K562 (cell line): ENCODE results near the gene XPA. TPM values are rescaled to one million over a fixed set of nuclear protein-coding genes. Genes with fewer than 3 reads are reported as not detected.

Source experiments
- ARID4B ChIP-seq: sonication (generic); formaldehyde crosslinking; IDR thresholded peaks from 2 replicates; pipeline ENCODE4 v1.8.0; 2022; ENCODE audit warnings: mild to moderate bottlenecking, missing genetic modification reagents
- CXXC5 ChIP-seq: fragments of 250-450 bp; sonication (Bioruptor Pico); IDR thresholded peaks from 2 replicates; pipeline ENCODE4 v1.8.0; 2022; ENCODE audit warnings: inconsistent platforms, mild to moderate bottlenecking, moderate library complexity
- ETV6 ChIP-seq, 3 experiments: fragments of 150-350 bp in 1 of 3; sonication (generic) in 1 of 3; formaldehyde crosslinking in 1 of 3; IDR thresholded peaks; 2 replicates each; pipeline versions ENCODE4 v1.6.1 to v1.8.0; 2014 to 2022; ENCODE audit warnings: borderline replicate concordance in 2 of 3, low read depth in 2 of 3, antibody characterized with exemption in 1 of 3, low read length in 1 of 3, mild to moderate bottlenecking in 1 of 3, missing genetic modification reagents in 1 of 3
- GTF2E2 ChIP-seq: fragments of 200-800 bp; sonication (Bioruptor generic); IDR thresholded peaks from 2 replicates; pipeline ENCODE4 v1.6.1; 2016; ENCODE audit warnings: missing genetic modification characterization, missing compliant biosample characterization
- NFE2 ChIP-seq: IDR thresholded peaks from 2 replicates; pipeline ENCODE4 v1.6.1; 2014; ENCODE audit warnings: antibody characterized with exemption, low read depth
- SMARCA4 ChIP-seq: fragments of 450-650 bp; IDR thresholded peaks from 2 replicates; pipeline ENCODE4 v1.6.1; 2016
- SMARCA5 ChIP-seq: fragments of 450-650 bp; IDR thresholded peaks from 2 replicates; pipeline ENCODE4 v1.6.1; 2016
- SREBF2 ChIP-seq: sonication (generic); formaldehyde crosslinking; IDR thresholded peaks from 2 replicates; pipeline ENCODE4 v1.4.0; 2020; ENCODE audit warnings: mild to moderate bottlenecking, missing genetic modification reagents
- TEAD4 ChIP-seq, 2 experiments: sonication (generic) in 1 of 2; formaldehyde crosslinking in 1 of 2; IDR thresholded peaks; 2 replicates each; pipeline versions ENCODE4 v1.6.1 to v1.8.0; 2012 to 2022; ENCODE audit warnings: borderline replicate concordance in 1 of 2, inconsistent platforms in 1 of 2, low read length in 1 of 2, mild to moderate bottlenecking in 1 of 2, missing genetic modification reagents in 1 of 2
- ZBTB40 ChIP-seq, 2 experiments: fragments of 450-650 bp in 1 of 2; sonication (generic) in 1 of 2; formaldehyde crosslinking in 1 of 2; IDR thresholded peaks; 2 replicates each; pipeline versions ENCODE4 v1.7.1 to v1.9.0; 2016 to 2022; ENCODE audit warnings: inconsistent platforms in 1 of 2, mild to moderate bottlenecking in 1 of 2, missing genetic modification reagents in 1 of 2
- ZFP36 ChIP-seq: fragments of 150-350 bp; IDR thresholded peaks from 2 replicates; pipeline ENCODE4 v1.6.1; 2018; ENCODE audit warnings: low read length, low read depth; ENCODE audit not compliant: partially characterized antibody
- ZKSCAN8 ChIP-seq: fragments of 200-800 bp; sonication (Bioruptor generic); IDR thresholded peaks from 2 replicates; pipeline ENCODE4 v1.6.1; 2016; ENCODE audit warnings: missing genetic modification characterization, missing compliant biosample characterization
- polyA plus RNA-seq, 8 experiments: library from polyadenylated mRNA; depleted of rRNA in 4 of 8; stranded (reverse) in 5 of 8; unstranded in 3 of 8; fragments of >200 nt; fragmentation: Nextera tagmentation in 2 of 8; fragmentation: Illumina TruSeq in 1 of 8; extraction: Ambion mirVana in 2 of 8; extraction: Trizol in 1 of 8; gene quantifications; 2 replicates each; pipeline versions ENCODE4 v1.2.1 to v1.2.3, GENCODE V29; 2011 to 2014; ENCODE audit warnings: inconsistent platforms in 1 of 8, missing spikeins in 1 of 8
- total RNA-seq, 7 experiments: library from RNA; depleted of rRNA in 6 of 7; stranded (reverse); fragments of >200 nt in 6 of 7; fragmentation: Illumina TruSeq in 2 of 7; extraction: Trizol in 2 of 7; gene quantifications; 2 replicates each; pipeline versions ENCODE4 v1.2.1 to v1.2.3, GENCODE V29; 2011 to 2021; ENCODE audit warnings: low replicate concordance in 1 of 7

The XPA gene
- total and polyA plus RNA-seq, 9 of the 15 experiments (the other 6 are each of a cell fraction or from before 2014, with no cell fraction given), result 5.1 to 18.2 (median 14.1) TPM

GRCh38 chr9:97632248-97632984, 64.7 kb downstream of the XPA start (continued):
- TF ChIP-seq CXXC5 (CRISPR knock-in tag) (no peak), GTF2E2 (tag) (no peak), NFE2 (no peak), ETV6 (IDR thresholded peaks at IDR 0.05; ENCODE audit: borderline replicate concordance in 1 of 2, low read depth in 2 of 2, low read length in 1 of 2) (no peak), ETV6 (CRISPR knock-in tag; IDR thresholded peaks at IDR 0.05; ENCODE audit: borderline replicate concordance) (no peak), TEAD4 (IDR thresholded peaks at IDR 0.05; ENCODE audit: low read length) (no peak; the same call in 1 of the 2 replicates), TEAD4 (CRISPR knock-in tag; IDR thresholded peaks at IDR 0.05; ENCODE audit: borderline replicate concordance) (no peak), ZFP36 (no peak), ARID4B (no peak), ZKSCAN8 (peak; percentile 73; the same call in 1 of the 2 replicates), SMARCA5 (no peak), SMARCA4 (peak; percentile 80), ZBTB40 (IDR thresholded peaks at IDR 0.05) (no peak), ZBTB40 (CRISPR knock-in tag; IDR thresholded peaks at IDR 0.05) (no peak), SREBF2 (CRISPR knock-in tag) (no peak)
